Thymus (tissue), 11 donors: ENCODE data around the gene SNRPB2. TPM values are rescaled to one million over a fixed set of nuclear protein-coding genes. Genes with fewer than 3 reads are reported as not detected.
A peak's percentile ranks its signal among the peaks of the same experiment; 100 is the strongest.

ENCODE experiments used
- DNase-seq, 9 donors: peaks; one replicate each; pipeline ENCODE4 v3.0.0-alpha.2; 2013; ENCODE audit warnings: low spot score in 9 of 9, low read depth in 6 of 9, missing footprints in 1 of 9
- H3K27ac ChIP-seq, 2 donors: one replicate each; pipeline ENCODE4 v1.5.1; 2013; ENCODE audit warnings: control low read depth in 1 of 2, low read depth in 1 of 2, low read length in 1 of 2, mild to moderate bottlenecking in 1 of 2, moderate library complexity in 1 of 2
- H3K27me3 ChIP-seq, 2 donors: one replicate each; pipeline ENCODE4 v1.5.1; 2013; ENCODE audit warnings: low read length in 1 of 2; ENCODE audit not compliant: control insufficient read depth in 2 of 2, insufficient read depth in 1 of 2
- H3K36me3 ChIP-seq, 2 donors: one replicate each; pipeline ENCODE4 v1.5.1; 2013; ENCODE audit warnings: low read length in 1 of 2, mild to moderate bottlenecking in 1 of 2, moderate library complexity in 1 of 2; ENCODE audit not compliant: control insufficient read depth in 2 of 2, insufficient read depth in 2 of 2
- H3K4me1 ChIP-seq, 2 donors: one replicate each; pipeline ENCODE4 v1.5.1; 2013; ENCODE audit warnings: low read length in 2 of 2; ENCODE audit not compliant: control insufficient read depth in 2 of 2, insufficient read depth in 2 of 2
- H3K4me3 ChIP-seq, 2 donors: one replicate each; pipeline ENCODE4 v1.5.1; 2013; ENCODE audit warnings: low read length in 2 of 2, control low read depth in 1 of 2, mild to moderate bottlenecking in 1 of 2
- H3K9me3 ChIP-seq, 2 donors: one replicate each; pipeline ENCODE4 v1.5.1; 2013; ENCODE audit warnings: low read length in 1 of 2, mild to moderate bottlenecking in 1 of 2; ENCODE audit not compliant: control insufficient read depth in 2 of 2, insufficient read depth in 1 of 2
- WGBS: extraction: QIAGEN DNeasy Blood & Tissue Kit; methylation state at CpG from one replicate; pipeline ENCODE4 v1.1.7; 2013; 5-methylcytosine and 5-hydroxymethylcytosine counted together
- polyA plus RNA-seq: library from polyadenylated mRNA; stranded (reverse); fragments of 200-250 nt; gene quantifications from one replicate; pipeline ENCODE4 v1.2.3, GENCODE V29; 2013
- total RNA-seq: library from RNA; stranded (reverse); fragments of 120-200 nt; gene quantifications from one replicate; pipeline ENCODE4 v1.2.4, GENCODE V29; 2013
- donor health status: healthy.

The SNRPB2 gene
- total and polyA plus RNA-seq, 2 donors = 77.1 to 103 TPM

DNA sequence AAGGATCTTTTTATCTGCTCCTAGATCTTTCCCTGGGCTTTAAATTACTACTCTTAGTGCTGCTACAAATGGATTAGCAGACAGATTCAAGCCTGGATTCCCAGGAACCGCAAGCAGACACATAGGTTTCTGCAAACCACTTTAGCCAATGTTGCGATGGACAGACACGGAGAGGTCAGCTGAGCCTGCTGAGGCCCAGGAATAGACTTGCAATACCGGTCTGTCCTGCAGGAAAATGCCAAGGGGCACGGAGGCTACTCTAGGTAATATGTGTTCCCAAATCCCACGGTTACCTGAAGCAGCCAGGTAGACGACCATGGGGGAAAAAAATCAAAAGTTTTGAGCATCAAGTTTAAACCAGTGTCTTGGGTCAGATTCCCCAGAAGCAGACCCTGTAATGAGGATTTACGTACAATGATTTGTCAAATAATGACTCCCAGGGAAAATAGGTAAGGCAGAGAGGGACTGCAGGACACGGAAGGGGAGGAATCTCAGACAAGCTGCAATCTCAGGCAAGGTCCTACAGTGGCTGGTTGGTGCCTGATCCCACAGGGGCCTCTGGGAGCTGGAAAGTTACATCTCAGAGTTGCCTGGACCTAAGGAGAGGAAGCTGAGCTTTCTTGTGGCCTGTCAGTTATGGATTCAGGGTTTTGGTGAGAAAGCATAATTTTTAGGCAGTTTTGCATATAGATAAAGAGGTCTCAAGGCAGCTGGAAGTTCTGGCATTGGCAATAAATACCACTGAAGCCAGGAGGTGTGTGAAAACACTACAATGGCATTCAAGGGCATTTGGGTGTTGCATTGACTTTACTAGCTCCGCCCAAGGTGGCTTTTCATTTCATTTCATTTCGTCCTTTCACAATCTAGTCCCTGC is 30.8 kb downstream of the SNRPB2 start:
- Histone ChIP-seq H3K27ac (no peak overlapping the region), H3K4me1 (no peaks in the 10 kb centered on the region), H3K36me3 (no peaks in the 10 kb centered on the region), H3K9me3 (no peaks in the 10 kb centered on the region), H3K27me3 (no peaks in the 10 kb centered on the region), H3K4me3 (no peak overlapping the region)
- 70% methylated on average over 11 of the region's 11 CpGs for WGBS
- no peak for DNase-seq

- WGBS = 2% methylated on average over 3 of the region's 3 CpGs
- Histone ChIP-seq H3K27me3 (no peaks in the 10 kb centered on the region), H3K27ac (no peak overlapping the region), H3K4me1 (no peaks in the 10 kb centered on the region), H3K4me3 (no peak overlapping the region), H3K9me3 (no peaks in the 10 kb centered on the region), H3K36me3 (no peaks in the 10 kb centered on the region)
- peak in 8 of 9 donors; percentile 9 to 59 (median 20) for DNase-seq
These were observed 31.5 kb downstream of the SNRPB2 start for GRCh38 chr20:16761305-16761829.

- Histone ChIP-seq H3K36me3 (no peaks in the 10 kb centered on the region), H3K27ac (no peak overlapping the region), H3K4me1 (no peaks in the 10 kb centered on the region), H3K9me3 (no peaks in the 10 kb centered on the region), H3K4me3 (no peak overlapping the region), H3K27me3 (no peaks in the 10 kb centered on the region)
- 64% methylated on average over 4 of the region's 4 CpGs for WGBS
- no peak for DNase-seq
These were observed 34.7 kb downstream of the SNRPB2 start for GRCh38 chr20:16764560-16764959.

DNA sequence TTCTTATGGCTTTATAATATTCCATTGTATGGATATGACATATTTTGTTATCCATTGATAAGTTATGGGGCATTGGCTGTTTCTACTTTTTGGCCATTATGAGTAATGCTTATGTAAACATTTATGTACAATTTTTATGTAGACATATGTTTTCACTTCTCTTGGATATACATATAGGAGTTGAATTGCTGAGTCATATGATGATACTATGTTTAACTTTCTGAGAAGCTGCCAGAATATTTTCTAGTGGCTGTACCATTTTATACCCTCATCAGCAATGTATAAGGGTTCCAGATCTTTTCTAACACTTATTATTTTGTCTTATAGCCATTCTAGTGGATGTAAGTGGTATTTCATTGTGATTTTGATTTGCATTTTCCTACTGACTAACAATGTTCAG is 41.4 kb downstream of the SNRPB2 start:
- no peak overlapping the region for H3K27ac ChIP-seq
- H3K9me3 ChIP-seq = no peaks in the 10 kb centered on the region
- no peaks in the 10 kb centered on the region for H3K36me3 ChIP-seq
- H3K4me3 ChIP-seq = no peak overlapping the region
- no peaks in the 10 kb centered on the region for H3K27me3 ChIP-seq
- no peaks in the 10 kb centered on the region for H3K4me1 ChIP-seq
- DNase-seq = no peak

DNA sequence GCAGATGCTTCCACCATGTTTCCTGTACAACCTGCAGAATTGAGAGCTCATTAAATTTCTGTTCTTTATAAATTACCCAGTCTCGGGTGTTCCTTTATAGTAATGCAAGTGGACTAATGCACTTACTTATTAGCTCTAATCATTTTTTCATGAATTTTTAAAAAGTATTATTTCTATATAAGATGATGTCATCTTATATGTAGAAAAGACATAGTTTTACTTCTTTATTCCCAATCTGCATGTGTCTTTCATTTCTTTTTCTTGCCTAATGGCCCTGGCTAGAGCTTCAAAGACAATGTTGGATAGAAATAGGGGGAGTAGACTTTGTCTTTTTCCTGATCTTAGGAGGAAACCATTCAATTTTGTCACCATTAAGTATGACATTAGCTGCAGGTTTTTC is 46.1 kb downstream of the SNRPB2 start:
- no peak for DNase-seq
- Histone ChIP-seq H3K27ac (no peak overlapping the region), H3K4me3 (no peak overlapping the region), H3K4me1 (no peaks in the 10 kb centered on the region), H3K27me3 (no peaks in the 10 kb centered on the region), H3K9me3 (no peaks in the 10 kb centered on the region), H3K36me3 (no peaks in the 10 kb centered on the region)
- 76% methylated on average over 1 of the region's 1 CpG for WGBS

- H3K9me3 ChIP-seq = no peaks in the 10 kb centered on the region
- WGBS = 93% methylated on average over 1 of the region's 1 CpG
- DNase-seq = no peak
- no peaks in the 10 kb centered on the region for H3K4me1 ChIP-seq
- no peak overlapping the region for H3K27ac ChIP-seq
- no peak overlapping the region for H3K4me3 ChIP-seq
- H3K36me3 ChIP-seq = no peaks in the 10 kb centered on the region
- H3K27me3 ChIP-seq = no peaks in the 10 kb centered on the region
These were observed 47.3 kb downstream of the SNRPB2 start for GRCh38 chr20:16777126-16777525.

GRCh38 chr20:16778159-16778558 is 48.3 kb downstream of the SNRPB2 start:
- no peak for DNase-seq
- no peaks in the 10 kb centered on the region for H3K36me3 ChIP-seq
- H3K27me3 ChIP-seq = no peaks in the 10 kb centered on the region
- no peak overlapping the region for H3K27ac ChIP-seq
- H3K4me1 ChIP-seq = no peaks in the 10 kb centered on the region
- 97% methylated on average over 1 of the region's 1 CpG for WGBS
- no peaks in the 10 kb centered on the region for H3K9me3 ChIP-seq
- no peak overlapping the region for H3K4me3 ChIP-seq

DNA sequence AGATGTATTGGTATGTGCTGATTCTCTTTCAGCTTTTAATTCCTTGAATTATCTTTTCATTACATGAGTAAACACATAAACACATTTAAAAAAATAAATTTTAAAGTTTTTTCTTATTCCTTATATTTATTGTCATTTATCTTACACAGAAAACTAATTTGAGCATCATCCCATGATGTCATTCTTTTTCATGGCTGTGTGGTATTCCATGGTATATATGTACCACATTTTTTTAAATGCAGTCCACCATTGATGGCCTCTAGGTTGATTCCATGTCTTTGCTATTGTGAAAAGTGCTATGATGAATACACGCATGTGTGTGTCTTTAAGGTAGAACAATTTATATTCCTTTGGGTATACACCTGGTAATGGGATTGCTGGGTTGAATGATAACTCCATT is 51.7 kb downstream of the SNRPB2 start:
- Histone ChIP-seq H3K4me1 (no peaks in the 10 kb centered on the region), H3K27ac (no peak overlapping the region), H3K36me3 (no peaks in the 10 kb centered on the region), H3K9me3 (no peaks in the 10 kb centered on the region), H3K27me3 (no peaks in the 10 kb centered on the region), H3K4me3 (no peak overlapping the region)
- 97% methylated on average over 1 of the region's 1 CpG for WGBS
- DNase-seq = no peak

DNA sequence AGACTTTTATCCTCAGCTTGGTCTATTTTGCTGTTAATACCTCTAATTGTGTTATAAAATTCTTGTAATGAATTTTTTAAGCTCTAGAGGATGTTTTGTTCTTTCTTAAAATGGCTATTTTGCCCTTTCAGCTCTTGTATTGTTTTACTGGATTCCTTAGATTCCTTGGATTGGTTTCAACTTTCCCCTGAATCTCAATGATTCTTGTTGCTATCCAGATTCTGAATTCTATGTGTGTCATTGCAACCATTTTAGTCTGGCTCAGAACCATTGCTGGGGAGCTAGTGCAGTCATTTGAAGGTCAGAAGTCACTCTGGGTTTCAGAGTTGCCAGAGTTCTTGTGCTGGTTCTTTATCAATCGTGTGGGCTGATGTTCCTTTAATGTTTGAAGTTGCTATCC is 55.4 kb downstream of the SNRPB2 start:
- 85% methylated on average over 1 of the region's 1 CpG for WGBS
- Histone ChIP-seq H3K4me1 (no peaks in the 10 kb centered on the region), H3K36me3 (no peaks in the 10 kb centered on the region), H3K4me3 (no peak overlapping the region), H3K27ac (no peak overlapping the region), H3K9me3 (no peaks in the 10 kb centered on the region), H3K27me3 (no peaks in the 10 kb centered on the region)
- no peak for DNase-seq
